Activated T-helper 1 cell treated with Interleukin-2 at 50 U/mL for 16 hours (primary cell): Measurements from ENCODE around the gene HDAC7.
A peak's percentile ranks its signal among the peaks of the same experiment; 100 is the strongest.
"Not testable (repeated sequence)": the region's sequence is repeated elsewhere in the genome, so short reads cannot be mapped to it uniquely, and the experiment has no call there.

ENCODE experiments used
- DNase-seq: peaks from one replicate; pipeline ENCODE4 v3.0.0-alpha.2; 2020; ENCODE audit warnings: low read depth

Gene HDAC7

DNA sequence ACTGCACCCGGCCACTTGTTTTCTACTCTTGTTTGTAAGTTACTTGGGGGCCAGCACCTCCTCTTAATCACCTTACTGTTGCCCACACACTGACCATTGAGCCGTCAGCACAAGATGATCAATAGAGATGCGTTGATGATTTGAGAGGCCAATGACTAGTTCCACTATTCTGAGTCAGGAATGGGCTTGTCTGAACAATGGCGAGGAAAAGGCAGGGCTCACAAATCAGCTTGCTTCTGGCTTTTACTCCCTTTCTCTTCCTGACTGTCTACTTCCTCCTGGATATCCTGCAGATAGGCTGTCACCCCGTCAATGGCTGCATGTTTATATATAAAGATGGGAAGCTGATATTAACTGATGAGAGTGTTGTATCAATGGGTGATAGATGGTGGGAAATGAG, 29.1 kb upstream of the HDAC7 start:
- DNase-seq = no peak

DNA sequence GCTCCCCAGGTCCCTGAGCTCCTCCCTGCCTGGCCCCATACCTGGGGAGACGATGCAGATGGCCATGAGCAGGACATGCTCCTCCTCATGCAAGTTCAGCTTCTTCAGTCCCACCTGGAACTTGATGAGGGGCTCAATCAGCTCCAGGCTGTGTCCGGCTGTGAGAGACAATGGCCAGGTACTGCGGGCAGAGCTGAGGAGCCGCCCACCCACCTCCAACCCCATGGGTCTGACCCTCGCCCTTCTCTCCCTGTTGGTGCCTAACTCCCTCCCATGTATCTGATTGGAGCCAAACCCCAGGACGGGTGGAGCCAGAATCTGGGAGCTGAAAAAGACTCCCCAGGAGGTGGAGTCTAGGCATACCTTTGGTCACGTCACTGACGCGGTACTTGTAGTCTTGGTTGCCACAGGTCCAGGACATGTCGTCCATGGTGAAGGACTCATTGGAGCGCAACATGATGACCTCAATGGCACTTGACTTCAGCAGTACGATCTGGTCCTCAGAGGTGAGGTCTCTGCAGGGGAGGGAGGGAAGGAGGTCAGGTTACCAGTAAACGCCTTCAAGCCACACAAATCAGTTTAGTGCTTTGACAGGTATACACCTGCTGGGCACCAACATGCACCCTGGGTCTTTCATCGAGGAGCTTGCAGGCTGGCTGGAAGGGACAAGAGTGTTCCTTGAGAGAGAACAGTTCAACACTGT, 26.7 kb upstream of the HDAC7 start:
- DNase-seq = no peak

DNA sequence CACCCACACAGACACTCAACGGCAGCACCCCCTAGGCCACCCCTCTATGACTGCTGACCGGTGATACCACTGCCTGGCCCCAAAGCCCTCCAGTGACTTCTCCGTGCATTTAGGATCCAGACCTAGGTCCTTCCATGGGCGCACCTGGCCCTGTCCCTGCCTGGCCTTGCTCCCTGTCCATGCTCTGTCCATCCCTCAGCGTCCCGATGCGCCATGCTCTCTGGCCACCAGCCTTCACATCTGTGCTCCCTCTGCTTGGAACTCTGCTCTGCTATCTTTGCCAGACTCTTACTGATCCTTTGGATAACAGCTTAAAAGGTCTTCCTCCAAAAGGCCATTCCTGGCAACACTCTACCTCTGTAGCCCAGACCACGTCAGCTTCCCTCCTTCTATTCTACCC, 25.4 kb upstream of the HDAC7 start:
- no peak for DNase-seq

DNA sequence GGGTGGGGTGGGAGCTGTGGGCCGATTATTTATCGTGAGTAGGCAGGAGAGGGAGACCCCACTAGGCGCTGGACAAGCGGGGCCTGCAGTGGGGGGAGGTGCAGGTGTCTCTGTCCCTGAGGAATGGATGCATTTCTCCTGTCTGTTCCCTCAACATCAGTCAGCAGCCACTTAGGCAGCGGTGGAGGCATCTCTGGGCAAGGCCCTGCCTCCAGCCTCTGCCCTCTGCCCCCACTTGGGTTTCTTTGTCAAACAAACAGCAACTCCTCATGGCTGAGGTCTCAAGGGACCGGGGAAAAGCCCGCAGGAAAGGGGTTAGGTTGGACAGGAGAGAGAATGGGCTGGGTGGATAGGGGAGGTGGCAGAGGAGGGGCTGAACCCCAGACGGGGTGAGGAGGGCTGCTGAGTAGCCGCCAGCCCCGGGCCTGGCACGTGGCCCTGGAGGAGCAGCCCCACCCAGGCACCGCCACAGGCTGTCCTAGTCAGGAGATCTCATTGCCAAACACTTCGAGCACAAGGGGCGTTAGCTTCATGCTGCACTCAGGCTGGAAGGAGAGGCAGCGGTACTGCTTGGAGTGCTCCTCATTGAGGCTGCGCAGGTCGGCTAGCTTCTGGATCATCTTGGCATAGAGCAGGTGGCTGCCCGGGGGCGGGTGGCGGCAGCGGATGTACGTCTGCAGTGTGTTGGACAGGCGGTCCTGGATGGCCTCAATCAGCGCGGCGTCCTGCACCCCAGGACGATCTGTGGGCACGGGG, 24.7 kb upstream of the HDAC7 start:
- no peak for DNase-seq

DNA sequence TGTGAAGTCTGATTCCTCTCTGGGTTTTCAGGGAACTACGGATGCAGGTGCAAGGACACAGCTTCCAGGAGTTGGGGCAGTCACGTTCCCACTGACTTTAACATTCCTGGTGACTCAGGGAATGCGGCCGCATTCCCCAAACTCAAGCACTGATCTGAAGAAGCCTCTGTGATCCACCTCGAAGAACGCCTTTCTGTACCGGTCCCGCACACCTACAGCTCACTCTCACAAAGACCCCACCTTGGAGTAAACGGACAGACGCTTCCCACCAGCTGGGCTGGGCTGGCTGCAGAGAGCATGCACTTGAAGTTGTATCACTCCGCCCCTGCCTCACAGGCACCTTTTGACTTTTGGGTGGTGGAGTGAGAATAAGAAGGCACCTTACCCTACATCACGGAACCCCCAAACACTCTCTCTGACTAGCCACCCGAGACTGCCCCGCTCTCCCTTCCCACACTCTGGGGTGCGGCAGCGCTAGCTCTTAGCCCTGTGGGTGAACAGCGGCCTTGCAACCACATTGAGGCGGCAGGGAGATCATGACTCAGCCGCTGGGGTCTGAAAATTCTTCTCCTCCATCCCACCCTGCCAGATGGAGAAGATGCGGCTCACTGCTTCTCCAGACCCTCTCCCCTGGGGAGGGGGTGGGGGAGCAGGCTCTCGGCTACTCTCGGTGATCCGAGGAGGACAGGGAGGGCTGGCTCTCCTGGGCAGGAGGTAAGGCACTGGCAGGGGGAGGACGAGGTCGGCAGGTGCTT, 23.7 kb upstream of the HDAC7 start:
- no peak for DNase-seq

DNA sequence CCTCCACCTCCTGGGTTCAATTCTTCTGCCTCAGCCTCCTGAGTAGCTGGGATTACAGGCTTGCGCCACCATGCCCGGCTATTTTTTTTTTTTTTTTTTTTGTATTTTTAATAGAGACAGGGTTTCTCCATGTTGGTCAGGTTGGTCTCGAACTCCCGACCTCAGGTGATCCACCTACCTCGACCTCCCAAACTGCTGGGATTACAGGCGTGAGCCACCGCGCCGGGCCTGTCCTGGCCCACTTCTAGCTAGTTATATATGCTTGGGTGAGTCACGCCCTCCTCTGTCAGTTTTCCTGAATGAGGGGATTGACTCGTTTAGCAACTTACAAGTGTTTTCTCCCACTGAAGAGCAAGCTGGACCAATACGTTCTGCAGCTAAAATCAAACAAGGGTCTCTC, 22.8 kb upstream of the HDAC7 start:
- not testable (repeated sequence) for DNase-seq

DNA sequence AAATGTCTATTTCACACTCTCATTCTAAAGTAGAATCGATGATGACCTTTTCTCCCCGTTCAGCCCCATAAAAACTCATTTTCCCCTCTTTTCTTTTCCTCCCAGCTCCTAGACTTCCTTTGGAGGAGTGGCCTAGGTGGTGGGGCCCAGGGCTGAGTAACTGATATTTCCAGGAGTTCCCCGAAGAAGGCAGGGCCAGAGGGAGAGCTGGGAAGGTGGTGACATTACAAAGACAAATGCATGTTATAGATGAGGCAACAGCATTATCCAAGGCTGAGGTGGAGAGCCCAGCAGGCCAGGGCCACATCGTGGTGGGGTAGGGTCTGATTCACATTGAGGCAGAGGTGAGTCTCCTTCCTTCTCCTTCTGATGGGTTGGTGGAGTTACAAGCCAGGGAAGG, 22.2 kb upstream of the HDAC7 start:
- DNase-seq = no peak

DNA sequence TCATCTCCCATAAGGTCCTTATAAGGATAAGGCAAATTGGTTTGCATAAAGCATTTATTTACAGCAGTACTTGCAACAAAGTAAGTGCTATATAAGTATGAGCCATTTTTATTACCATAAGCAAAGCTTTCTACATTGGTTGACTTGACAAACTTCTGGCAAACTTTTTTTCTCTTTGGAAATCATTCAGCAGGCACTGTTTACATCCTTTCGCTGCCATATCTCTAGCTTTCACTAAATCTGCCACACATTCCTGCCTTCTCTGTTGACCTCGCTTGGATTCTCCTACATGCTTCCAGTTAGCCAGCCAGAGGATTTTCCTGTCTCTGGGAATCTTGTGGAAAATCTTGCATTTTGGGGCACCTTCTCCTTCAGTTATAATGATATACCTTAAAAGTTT, 21.8 kb upstream of the HDAC7 start:
- DNase-seq = no peak

DNA sequence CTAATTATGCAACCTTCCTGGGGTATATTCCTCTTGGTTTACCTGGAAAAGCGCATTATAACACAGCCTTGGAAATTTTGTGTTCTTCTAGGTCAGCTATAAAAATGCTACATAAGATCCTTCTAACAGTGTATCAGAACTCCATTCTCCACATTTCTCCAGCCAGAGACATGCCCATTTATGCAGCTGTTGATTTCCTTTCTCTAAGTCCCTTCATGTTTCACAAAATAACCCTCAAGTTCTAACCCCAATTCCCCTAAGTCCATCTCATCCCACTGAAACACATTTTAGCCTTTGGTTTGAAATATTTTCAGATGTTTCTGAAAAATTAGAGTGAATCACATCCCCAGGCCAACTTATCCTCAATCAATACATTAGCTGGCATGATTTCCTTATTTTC, 20.9 kb upstream of the HDAC7 start:
- no peak for DNase-seq

DNA sequence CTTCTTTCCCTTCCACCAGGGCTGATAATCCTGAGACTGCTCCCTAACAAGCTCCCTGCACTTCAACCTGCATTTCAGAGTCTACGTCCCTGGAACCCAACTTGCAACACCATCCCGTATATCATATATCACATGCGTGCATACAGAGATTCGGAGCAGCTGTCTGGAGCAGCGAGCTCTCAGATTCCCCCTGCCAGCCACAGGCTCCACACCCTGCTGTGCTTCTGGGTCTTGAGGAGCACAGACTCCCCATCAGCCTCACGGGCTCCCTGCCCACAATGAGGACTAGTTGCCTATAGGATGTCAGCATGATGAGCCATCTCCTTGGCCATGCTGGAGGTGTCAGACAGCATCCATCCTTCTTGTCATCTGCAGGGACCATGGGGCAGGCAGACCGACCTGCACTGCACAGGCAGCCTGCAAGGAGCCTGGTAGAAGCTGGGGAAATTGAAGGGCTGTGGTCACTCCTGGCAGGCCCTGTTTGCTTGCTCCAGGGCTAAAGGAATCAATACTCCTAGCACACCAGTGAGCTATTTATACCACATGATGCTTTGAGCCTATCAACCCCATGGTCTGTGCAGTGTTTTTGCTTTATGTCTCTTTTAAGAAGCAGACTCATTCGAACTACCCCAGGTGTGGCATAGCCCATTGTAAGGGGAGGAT, 19.6 kb upstream of the HDAC7 start:
- DNase-seq = no peak

DNA sequence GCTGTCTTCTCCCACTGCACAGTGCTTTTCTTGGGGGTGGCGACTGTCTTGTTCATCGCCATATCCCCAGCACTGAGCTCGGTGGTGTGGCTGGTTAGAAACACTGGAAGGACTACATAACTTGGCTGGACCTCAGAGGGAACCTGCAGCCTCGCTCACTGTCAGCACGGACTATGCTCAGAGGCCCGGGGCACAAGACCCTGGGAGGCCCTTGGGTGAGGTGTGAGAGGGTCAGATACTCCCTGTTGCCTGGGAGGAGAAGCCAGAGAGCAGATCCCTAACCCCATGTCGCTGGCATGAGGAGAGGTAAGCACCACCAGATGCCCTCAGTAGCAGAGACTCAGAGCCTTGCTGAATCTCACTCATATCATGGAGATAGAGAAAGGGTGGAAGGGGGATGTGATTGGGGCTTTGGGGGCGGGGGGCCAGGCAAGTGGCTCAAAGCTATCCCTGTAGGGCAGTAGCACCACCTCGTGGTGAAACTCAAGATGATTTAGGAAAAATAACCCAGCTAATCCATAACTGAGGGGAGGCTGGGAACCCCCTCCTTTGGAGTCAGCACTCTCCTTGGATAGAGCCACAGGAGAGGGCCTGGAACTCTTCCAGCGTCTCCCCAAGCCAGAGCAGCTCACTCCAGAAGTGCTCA, 18.7 kb upstream of the HDAC7 start:
- DNase-seq = no peak

DNA sequence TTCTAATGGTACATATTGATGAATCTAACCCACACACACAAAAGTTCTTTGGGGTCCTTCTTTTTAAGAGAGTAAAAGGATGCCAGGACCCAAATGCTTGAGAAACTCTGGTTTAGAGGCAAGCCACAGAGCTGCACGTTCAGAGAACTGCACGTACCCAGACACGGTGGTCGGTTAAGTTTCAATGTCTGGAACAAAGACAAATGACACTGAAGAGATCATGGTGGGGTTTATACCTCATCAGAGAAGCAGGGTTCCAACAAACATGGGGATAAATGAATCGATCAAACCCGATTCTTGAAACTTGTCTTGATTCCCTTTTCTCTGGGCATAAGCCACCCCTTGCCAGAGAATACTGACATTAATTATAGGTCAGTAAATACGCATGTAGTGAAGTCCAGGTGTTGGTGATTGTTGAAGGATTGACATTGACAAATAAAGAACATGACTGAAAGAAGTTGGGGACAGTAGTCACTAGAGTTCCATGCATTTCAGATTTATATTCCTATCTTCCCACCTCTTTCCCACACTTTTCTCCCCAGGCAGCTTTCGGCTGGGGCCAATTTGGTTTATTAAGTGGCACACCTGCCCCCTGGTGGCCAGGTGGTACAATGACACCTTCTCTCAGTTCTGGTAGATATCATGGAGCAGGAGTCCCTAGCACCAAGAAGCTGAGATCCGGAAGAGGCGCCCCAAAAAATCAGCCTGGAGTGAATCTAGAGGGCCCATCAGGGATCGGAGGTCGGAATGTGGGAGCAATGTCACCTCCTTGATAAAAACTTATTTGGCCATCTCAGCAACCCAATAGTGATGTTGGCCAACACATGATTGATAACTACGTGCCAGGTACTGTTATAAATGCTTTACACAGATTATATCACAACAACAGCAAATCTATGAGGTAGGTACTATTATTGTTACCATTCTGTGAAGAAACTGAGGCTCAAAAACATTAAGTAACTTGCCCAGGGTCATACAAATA, 17.8 kb upstream of the HDAC7 start:
- peak; percentile 47 for DNase-seq

DNA sequence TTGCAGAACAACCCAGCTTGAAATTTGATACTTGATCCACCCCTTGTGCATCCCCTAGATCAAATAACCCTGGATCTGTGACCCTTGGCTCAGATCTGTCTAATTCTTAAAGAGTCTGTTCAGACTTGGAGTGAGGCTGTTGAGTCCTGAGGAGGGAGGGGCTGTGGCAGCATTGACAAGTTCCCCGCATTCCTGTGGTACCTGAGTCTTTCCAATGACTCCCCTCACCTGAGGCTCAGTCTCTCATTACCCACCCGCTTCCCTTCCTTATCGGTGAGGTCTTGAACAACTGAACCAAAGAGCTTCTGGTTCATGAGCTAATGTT, 16.1 kb upstream of the HDAC7 start:
- no peak for DNase-seq

DNA sequence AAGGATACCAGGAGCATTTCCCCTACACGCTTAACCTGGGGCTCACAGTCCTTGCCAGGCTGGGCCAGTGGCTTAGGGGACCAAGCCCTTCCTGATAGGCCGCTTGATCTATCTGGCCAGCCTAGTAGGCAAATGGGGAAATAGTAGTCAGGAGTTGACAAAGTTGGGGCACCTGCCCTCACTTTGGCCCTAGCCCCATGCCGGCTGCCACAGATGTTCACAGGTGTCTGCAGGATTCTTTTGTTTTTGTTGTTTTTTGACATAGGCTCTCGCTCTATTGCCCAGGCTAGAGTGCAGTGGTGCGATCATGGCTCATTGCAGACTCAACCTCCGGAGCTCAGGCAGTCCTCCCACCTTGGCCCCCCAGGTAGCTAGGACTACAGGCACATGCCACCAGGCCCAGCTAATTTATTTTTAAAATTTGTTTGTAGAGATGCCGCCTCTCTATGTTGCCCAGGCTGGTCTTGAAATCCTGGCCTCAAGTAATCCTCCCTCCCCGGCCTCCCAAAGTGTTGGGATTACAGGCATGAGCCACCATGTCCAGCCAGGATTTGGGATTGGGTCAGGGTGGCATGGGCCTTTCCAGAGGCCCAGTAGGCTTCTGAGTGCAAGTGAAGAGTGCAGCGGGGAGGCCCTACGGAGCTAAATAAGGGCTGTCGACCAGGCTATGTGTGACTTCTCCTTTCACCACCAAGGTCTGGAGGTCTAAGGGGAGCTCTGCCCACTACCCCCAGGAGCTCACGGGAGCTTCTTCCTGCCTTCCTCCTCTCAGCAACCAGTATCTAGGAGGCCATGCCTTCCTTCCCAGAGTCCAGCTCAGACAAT, 15.5 kb upstream of the HDAC7 start:
- DNase-seq = no peak

DNA sequence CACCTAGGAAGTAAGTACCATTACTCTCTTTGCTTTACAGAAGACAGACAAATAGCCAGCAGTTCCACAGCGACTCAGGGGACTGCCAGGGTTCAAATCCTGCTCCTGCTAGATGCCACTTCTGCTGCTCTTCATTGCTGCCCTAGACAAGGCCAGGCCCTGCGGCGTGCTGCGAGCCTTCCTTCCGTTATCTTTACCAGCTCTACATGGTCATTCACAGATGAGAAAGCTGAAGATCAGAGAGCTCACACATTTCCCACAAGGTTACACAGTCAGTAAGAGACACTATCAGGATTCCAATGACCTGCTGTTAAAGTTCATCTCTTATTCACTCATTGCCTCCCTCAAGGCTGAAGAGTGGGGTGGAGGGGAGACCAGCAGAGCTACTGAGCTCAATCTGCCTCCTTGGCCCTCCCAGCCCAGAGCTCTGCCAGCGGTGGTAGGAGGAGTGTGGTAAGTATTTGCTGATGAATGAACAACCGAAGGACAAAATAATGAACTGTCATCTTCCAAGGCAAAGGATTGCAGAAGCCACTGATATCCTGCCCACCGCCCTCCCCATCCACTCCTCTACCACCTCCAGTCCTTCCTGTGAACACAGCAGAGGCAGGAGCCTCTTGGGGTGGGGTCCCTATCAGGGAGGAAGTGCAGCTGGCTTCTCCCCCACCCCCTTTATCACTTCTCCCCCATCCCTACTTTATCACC, 14.6 kb upstream of the HDAC7 start:
- no peak for DNase-seq

DNA sequence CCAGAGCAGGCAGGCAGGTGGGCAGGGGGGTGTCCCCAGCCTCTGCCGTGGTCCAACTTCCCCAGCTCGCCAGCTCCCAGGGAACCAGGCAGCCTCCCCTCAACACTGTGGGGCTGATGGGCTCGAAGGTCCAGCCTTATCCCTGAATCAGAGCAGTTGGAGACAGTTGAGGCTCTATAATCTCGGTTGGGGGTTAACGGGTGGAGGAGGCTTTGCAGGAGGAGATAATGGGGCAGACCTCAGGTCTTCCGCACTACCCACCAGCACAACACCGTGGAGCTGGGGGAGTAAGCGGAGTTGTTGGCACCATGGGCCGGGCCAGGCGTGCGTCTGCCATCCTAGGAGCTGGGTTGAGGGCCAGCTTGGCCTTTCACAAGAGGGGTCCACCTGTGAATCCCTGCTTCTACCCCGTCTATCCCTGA, 13.9 kb upstream of the HDAC7 start:
- no peak for DNase-seq

DNA sequence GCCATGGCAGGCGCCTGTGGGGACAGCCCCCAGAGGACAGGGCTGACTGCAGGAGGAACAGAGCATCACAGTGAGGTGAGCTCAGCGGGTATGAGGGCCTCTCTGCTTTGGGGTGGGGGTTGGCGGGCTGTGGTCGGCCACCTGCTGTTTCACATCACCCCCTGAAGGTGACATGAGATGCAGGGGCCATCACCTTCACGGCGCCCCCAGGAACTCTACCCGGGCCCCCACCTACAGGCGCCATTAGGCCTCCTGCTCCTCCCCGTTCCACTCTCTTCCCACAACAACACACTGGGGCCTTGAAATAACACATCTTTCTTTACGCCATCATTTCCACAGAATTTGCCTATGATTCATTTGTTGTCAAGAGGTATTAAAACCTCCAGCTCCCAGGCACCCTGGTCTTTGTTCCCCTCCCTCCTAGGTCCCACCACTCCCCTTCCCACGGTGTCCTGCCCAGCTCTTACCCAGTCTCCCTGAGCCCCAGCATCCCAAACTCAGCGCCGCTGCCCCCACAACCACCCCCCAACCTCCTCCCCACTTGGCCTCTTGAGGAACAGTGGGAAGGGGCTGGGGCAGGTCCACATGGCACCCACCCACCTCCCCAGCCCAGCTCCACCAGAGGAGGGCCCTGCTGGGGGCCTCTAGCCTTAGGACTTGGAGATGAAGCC, 12.7 kb upstream of the HDAC7 start:
- DNase-seq = no peak

DNA sequence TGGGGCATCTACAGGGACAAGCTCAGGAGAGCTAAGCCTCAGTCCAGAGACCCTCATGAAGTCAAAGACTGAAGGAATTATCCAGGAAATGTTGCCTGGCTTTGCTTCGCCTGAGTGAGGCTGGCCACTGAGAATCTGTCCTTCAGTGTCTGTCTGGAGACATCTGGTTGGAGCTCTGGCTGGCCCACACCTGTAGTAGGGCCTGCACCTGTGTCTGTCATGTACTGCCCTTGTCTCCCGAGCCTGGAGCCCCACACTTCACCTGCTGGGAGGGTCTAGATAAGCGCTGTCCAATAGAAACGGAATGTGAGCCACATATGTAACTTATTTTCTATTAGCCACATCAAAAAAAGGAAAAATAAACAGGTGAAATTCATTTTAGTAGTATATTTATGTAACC, 9.9 kb upstream of the HDAC7 start:
- DNase-seq = no peak

DNA sequence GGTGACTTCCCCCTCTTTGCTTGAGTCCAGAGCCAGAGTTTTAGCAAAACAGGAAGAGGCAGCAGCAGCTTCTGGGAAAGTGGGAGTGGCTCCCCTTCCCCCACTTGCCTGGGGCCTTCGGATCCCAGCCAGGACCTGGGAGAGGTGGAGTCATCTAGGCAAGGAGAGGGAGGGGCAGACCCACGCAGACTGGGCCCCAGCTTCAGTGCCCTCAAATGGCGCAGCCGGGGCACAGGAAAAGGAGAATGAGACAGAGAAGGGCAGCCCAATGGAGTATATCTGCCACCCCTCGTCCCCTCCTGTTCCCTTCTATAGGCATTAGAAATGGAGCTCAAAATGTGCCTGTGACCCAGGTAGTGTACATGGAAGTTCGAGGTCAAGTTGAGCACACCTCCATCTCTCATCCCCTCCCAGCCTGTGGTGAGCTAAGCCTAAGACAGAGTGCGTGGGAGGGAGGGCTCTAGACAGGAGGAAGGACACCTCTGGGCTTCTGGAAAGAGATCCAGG, 9.3 kb upstream of the HDAC7 start:
- no peak for DNase-seq
